T-cell (primary cell): ENCODE measurements around the gene NR5A2. TPM values are rescaled to one million over a fixed set of nuclear protein-coding genes. Genes with fewer than 3 reads are reported as not detected.
A peak's percentile ranks its signal among the peaks of the same experiment; 100 is the strongest.

Experiments used
- ATAC-seq, 4 experiments: fragments of 200-7000 bp in 3 of 4; fragments of 150-1000 bp in 1 of 4; cut with Tn5 transposase; replicated peaks in 1 of 4; 1 replicate in 3 of 4; 2 replicates in 1 of 4; pipeline ENCODE4 v1.10.0; 2021; ENCODE audit warnings: moderate library complexity in 3 of 4, mild to moderate bottlenecking in 2 of 4, moderate number of reproducible peaks in 1 of 4
- CTCF ChIA-PET, 2 donors: fragments of 300-600 bp; sonication (Branson Sonifier 250); formaldehyde crosslinking; loops; one replicate each; lab custom pipeline; 2022; ENCODE audit warnings: antibody characterized with exemption in 2 of 2; lab: Charles Lee
- POLR2A ChIA-PET, 2 donors: fragments of 300-600 bp; sonication (Branson Sonifier 250); formaldehyde crosslinking; loops; one replicate each; lab custom pipeline; 2022; ENCODE audit warnings: antibody characterized with exemption in 2 of 2; lab: Charles Lee
- DNase-seq, 35 experiments: peaks; one replicate each; pipeline versions ENCODE4 v3.0.0 to v3.0.0-alpha.2; 2013 to 2023
- H3K27ac ChIP-seq: one replicate; pipeline ENCODE4 v1.5.1; 2013; ENCODE audit warnings: low read length
- H3K27me3 ChIP-seq, 2 experiments: replicated peaks in 1 of 2; 1 replicate in 1 of 2; 2 replicates in 1 of 2; pipeline versions ENCODE4 v1.6.1 to v1.7.0; 2013; ENCODE audit warnings: low read length in 1 of 2, mixed read lengths in 1 of 2; ENCODE audit not compliant: control insufficient read depth in 2 of 2, insufficient read depth in 2 of 2; ENCODE audit errors: extremely low read depth in 1 of 2
- H3K36me3 ChIP-seq, 2 donors: 1 replicate in 1 of 2; 2 replicates in 1 of 2; pipeline versions ENCODE4 v1.6.1 to v1.7.0; 2013; ENCODE audit warnings: low read length in 1 of 2; ENCODE audit not compliant: control insufficient read depth in 2 of 2, insufficient read depth in 1 of 2; ENCODE audit errors: extremely low read depth in 1 of 2
- H3K4me1 ChIP-seq, 2 experiments: 1 replicate in 1 of 2; 2 replicates in 1 of 2; pipeline versions ENCODE4 v1.6.1 to v1.7.0; 2013; ENCODE audit warnings: low read length in 2 of 2, mixed read lengths in 1 of 2; ENCODE audit not compliant: insufficient read depth in 2 of 2, control insufficient read depth in 1 of 2; ENCODE audit errors: extremely low read depth in 1 of 2
- H3K4me3 ChIP-seq, 2 donors: 1 replicate in 1 of 2; 2 replicates in 1 of 2; pipeline versions ENCODE4 v1.5.1 to v1.7.0; 2013; ENCODE audit warnings: mild to moderate bottlenecking in 2 of 2, low read length in 1 of 2, moderate library complexity in 1 of 2; ENCODE audit not compliant: control insufficient read depth in 1 of 2; ENCODE audit errors: extremely low read depth in 1 of 2
- H3K9me3 ChIP-seq: 2 replicates; pipeline ENCODE4 v1.7.0; 2013
- H3K27ac Mint-ChIP-seq, 2 donors: one replicate each; pipeline ENCODE4 v1.8.0; 2020 to 2021; ENCODE audit warnings: mild to moderate bottlenecking in 2 of 2, mixed read lengths in 2 of 2
- H3K27me3 Mint-ChIP-seq, 2 donors: one replicate each; pipeline ENCODE4 v1.8.0; 2021 to 2022; ENCODE audit warnings: mixed read lengths in 2 of 2
- H3K36me3 Mint-ChIP-seq: one replicate; pipeline ENCODE4 v1.8.0; 2021; ENCODE audit warnings: mixed read lengths
- H3K4me1 Mint-ChIP-seq, 3 donors: one replicate each; pipeline ENCODE4 v1.8.0; 2020 to 2022; ENCODE audit warnings: mixed read lengths in 3 of 3, mild to moderate bottlenecking in 1 of 3
- H3K4me3 Mint-ChIP-seq, 3 donors: one replicate each; pipeline ENCODE4 v1.8.0; 2020 to 2022; ENCODE audit warnings: mild to moderate bottlenecking in 3 of 3, mixed read lengths in 3 of 3, moderate library complexity in 3 of 3
- H3K9me3 Mint-ChIP-seq, 3 donors: one replicate each; pipeline ENCODE4 v1.8.0; 2020 to 2022; ENCODE audit warnings: mixed read lengths in 3 of 3
- WGBS: methylation state at CpG from one replicate; pipeline ENCODE4 v1.1.5; 2013; ENCODE audit warnings: missing lambda C conversion rate; ENCODE audit not compliant: insufficient coverage; 5-methylcytosine and 5-hydroxymethylcytosine counted together
- total RNA-seq, 35 experiments: library from RNA in 6 of 35; stranded (reverse) in 6 of 35; fragments of 120-200 nt in 1 of 35; gene quantifications; one replicate each; pipeline versions ENCODE4 v1.2.1 to v1.2.4 and lab custom pipeline; 2013 to 2026

NR5A2 gene
- total RNA-seq, 5 donors from 2014 or later (not counting 1 experiment from before 2014, with no cell fraction given), result 0.15 to 0.19 TPM; not detected in 3

- no peak for ATAC-seq
- Mint-ChIP-seq H3K4me1 (peaks cover 0 to 7% (median 0%) of the 10 kb centered on the region in 3 donors), H3K27me3 (peaks cover 0 to 6% of the 10 kb centered on the region in 2 donors), H3K4me3 (no peak overlapping the region), H3K27ac (no peak overlapping the region), H3K36me3 (no peaks in the 10 kb centered on the region), H3K9me3 (peaks cover 0 to 8% (median 0%) of the 10 kb centered on the region in 3 donors)
- no peak for DNase-seq
- Histone ChIP-seq H3K4me1 (no peaks in the 10 kb centered on the region), H3K27ac (no peak overlapping the region), H3K9me3 (no peaks in the 10 kb centered on the region), H3K36me3 (no peaks in the 10 kb centered on the region), H3K27me3 (no peaks in the 10 kb centered on the region), H3K4me3 (no peak overlapping the region)
- ChIA-PET POLR2A (no interaction called here), CTCF (no interaction called here)
- WGBS, result no CpG with 5 or more reads among the region's 1 CpG
These were observed 179.3 kb downstream of the NR5A2 start for GRCh38 chr1:200206761-200207160.

- no peaks in the 10 kb centered on the region for H3K4me1 ChIP-seq
- peaks cover 0 to 7% (median 0%) of the 10 kb centered on the region in 3 donors for H3K4me1 Mint-ChIP-seq
- ChIA-PET CTCF (no interaction called here), POLR2A (no interaction called here)
- peak in 1 of 4 experiments; percentile 66 for ATAC-seq
- no peaks in the 10 kb centered on the region for H3K9me3 Mint-ChIP-seq
- peak in 1 of 35 experiments; percentile 22 for DNase-seq
- no peak overlapping the region for H3K4me3 Mint-ChIP-seq
- H3K27me3 ChIP-seq, result no peaks in the 10 kb centered on the region
- no peaks in the 10 kb centered on the region for H3K36me3 ChIP-seq
- H3K27ac Mint-ChIP-seq, result no peak overlapping the region
- no peak overlapping the region for H3K4me3 ChIP-seq
- H3K9me3 ChIP-seq, result no peaks in the 10 kb centered on the region
- peaks cover 0 to under 1% of the 10 kb centered on the region in 2 donors for H3K27me3 Mint-ChIP-seq
- H3K36me3 Mint-ChIP-seq, result no peaks in the 10 kb centered on the region
- WGBS, result no CpG with 5 or more reads among the region's 6 CpGs
- H3K27ac ChIP-seq, result no peak overlapping the region
These were observed 180.2 kb downstream of the NR5A2 start for GRCh38 chr1:200207711-200208126.

GRCh38 chr1:200211157-200211556 lies 183.6 kb downstream of the NR5A2 start:
- Mint-ChIP-seq H3K4me3 (no peak overlapping the region), H3K36me3 (no peaks in the 10 kb centered on the region), H3K27ac (no peak overlapping the region), H3K9me3 (peaks cover 5 to 8% (median 6%) of the 10 kb centered on the region in 3 donors), H3K27me3 (peaks cover 0 to 7% of the 10 kb centered on the region in 2 donors), H3K4me1 (peaks cover 0 to 7% (median 0%) of the 10 kb centered on the region in 3 donors)
- Histone ChIP-seq H3K27ac (no peak overlapping the region), H3K9me3 (no peaks in the 10 kb centered on the region), H3K36me3 (no peaks in the 10 kb centered on the region), H3K27me3 (peaks cover 0 to 5% of the 10 kb centered on the region in 2 experiments), H3K4me3 (no peak overlapping the region), H3K4me1 (no peaks in the 10 kb centered on the region)
- POLR2A ChIA-PET, result no interaction called here
- 84% methylated on average over 2 of the region's 7 CpGs for WGBS
- ATAC-seq (no peak), DNase-seq (no peak)
- CTCF ChIA-PET, result interaction anchor here in 1 of 2 donors (0.6 kb wide), 1 partner anchor 165 kb away, joined by 3 read pairs; no protein-coding TSS in a partner anchor

- Histone ChIP-seq H3K36me3 (no peaks in the 10 kb centered on the region), H3K27ac (no peak overlapping the region), H3K27me3 (peaks cover 0 to 8% of the 10 kb centered on the region in 2 experiments), H3K9me3 (no peaks in the 10 kb centered on the region), H3K4me3 (no peak overlapping the region), H3K4me1 (no peaks in the 10 kb centered on the region)
- POLR2A ChIA-PET, result no interaction called here
- Mint-ChIP-seq H3K4me3 (no peak overlapping the region), H3K27me3 (peaks cover 0 to 7% of the 10 kb centered on the region in 2 donors), H3K27ac (no peak overlapping the region), H3K4me1 (no peaks in the 10 kb centered on the region), H3K9me3 (peaks cover 5 to 8% (median 6%) of the 10 kb centered on the region in 3 donors), H3K36me3 (no peaks in the 10 kb centered on the region)
- ATAC-seq (no peak), DNase-seq (no peak)
- WGBS, result 96% methylated on average over 24 of the region's 24 CpGs
- CTCF ChIA-PET, result no interaction called here
These were observed 185.9 kb downstream of the NR5A2 start for GRCh38 chr1:200213392-200213791.

- no peak overlapping the region for H3K4me3 Mint-ChIP-seq
- peaks cover 0 to 8% of the 10 kb centered on the region in 2 experiments for H3K27me3 ChIP-seq
- no peak overlapping the region for H3K27ac Mint-ChIP-seq
- peaks cover 0 to 7% of the 10 kb centered on the region in 2 donors for H3K27me3 Mint-ChIP-seq
- 93% methylated on average over 11 of the region's 15 CpGs for WGBS
- H3K36me3 Mint-ChIP-seq, result no peaks in the 10 kb centered on the region
- H3K36me3 ChIP-seq, result no peaks in the 10 kb centered on the region
- no peak overlapping the region for H3K4me3 ChIP-seq
- no peaks in the 10 kb centered on the region for H3K4me1 ChIP-seq
- no peaks in the 10 kb centered on the region for H3K9me3 ChIP-seq
- H3K4me1 Mint-ChIP-seq, result no peaks in the 10 kb centered on the region
- no peak overlapping the region for H3K27ac ChIP-seq
- H3K9me3 Mint-ChIP-seq, result peaks cover 5 to 8% (median 6%) of the 10 kb centered on the region in 3 donors
- ChIA-PET POLR2A (no interaction called here), CTCF (interaction anchor here in 1 of 2 donors (0.5 kb wide), 1 partner anchor 1526 kb away, joined by 4 read pairs; no protein-coding TSS in a partner anchor)
- DNase-seq, result no peak
- ATAC-seq, result no peak
These were observed 186.4 kb downstream of the NR5A2 start for GRCh38 chr1:200213921-200214320.

- H3K4me1 ChIP-seq, result no peaks in the 10 kb centered on the region
- no peaks in the 10 kb centered on the region for H3K36me3 ChIP-seq
- DNase-seq (no peak), ATAC-seq (no peak)
- no peaks in the 10 kb centered on the region for H3K9me3 ChIP-seq
- Mint-ChIP-seq H3K4me3 (no peak overlapping the region), H3K27ac (no peak overlapping the region), H3K4me1 (no peaks in the 10 kb centered on the region), H3K9me3 (peaks cover 5 to 8% (median 6%) of the 10 kb centered on the region in 3 donors), H3K36me3 (no peaks in the 10 kb centered on the region), H3K27me3 (peaks cover 0 to 7% of the 10 kb centered on the region in 2 donors)
- H3K4me3 ChIP-seq, result no peak overlapping the region
- no peak overlapping the region for H3K27ac ChIP-seq
- H3K27me3 ChIP-seq, result peaks cover 0 to 8% of the 10 kb centered on the region in 2 experiments
- CTCF ChIA-PET, result no interaction called here
- no CpG with 5 or more reads among the region's 2 CpGs for WGBS
- POLR2A ChIA-PET, result no interaction called here
These were observed 187.8 kb downstream of the NR5A2 start for GRCh38 chr1:200215350-200215749.
